ENCODE results near the gene BLCAP.

- TF ChIP-seq CTCF (IDR thresholded peaks at IDR 0.05) (no peak), POLR2A (IDR thresholded peaks at IDR 0.05) (no peak)
Measured at GRCh38 chr20:37564016-37564387, 36.3 kb upstream of the BLCAP start.
